HT-29 (cell line): ENCODE results near the gene MXI1. TPM values are rescaled to one million over a fixed set of nuclear protein-coding genes. Genes with fewer than 3 reads are reported as not detected.

Source experiments
- DNase-seq: peaks from one replicate; pipeline ENCODE4 v3.0.0-alpha.2; 2015; ENCODE audit warnings: low spot score
- total RNA-seq: library from RNA; depleted of rRNA; stranded (reverse); fragments of >200 nt; shearing (Covaris generic); gene quantifications from 2 replicates; pipeline ENCODE4 v1.2.3, GENCODE V29; 2014; rRNA removed

The MXI1 gene
- 18.1 and 19.8 TPM in 2 replicates for total RNA-seq

- peak; percentile 79 for DNase-seq
These were observed at the start of gene MXI1 for GRCh38 chr10:110207011-110207804. Gene MXI1 (plus strand): TSS chr10:110207605. CDS start chr10:110207809, 204 bp downstream.

DNA sequence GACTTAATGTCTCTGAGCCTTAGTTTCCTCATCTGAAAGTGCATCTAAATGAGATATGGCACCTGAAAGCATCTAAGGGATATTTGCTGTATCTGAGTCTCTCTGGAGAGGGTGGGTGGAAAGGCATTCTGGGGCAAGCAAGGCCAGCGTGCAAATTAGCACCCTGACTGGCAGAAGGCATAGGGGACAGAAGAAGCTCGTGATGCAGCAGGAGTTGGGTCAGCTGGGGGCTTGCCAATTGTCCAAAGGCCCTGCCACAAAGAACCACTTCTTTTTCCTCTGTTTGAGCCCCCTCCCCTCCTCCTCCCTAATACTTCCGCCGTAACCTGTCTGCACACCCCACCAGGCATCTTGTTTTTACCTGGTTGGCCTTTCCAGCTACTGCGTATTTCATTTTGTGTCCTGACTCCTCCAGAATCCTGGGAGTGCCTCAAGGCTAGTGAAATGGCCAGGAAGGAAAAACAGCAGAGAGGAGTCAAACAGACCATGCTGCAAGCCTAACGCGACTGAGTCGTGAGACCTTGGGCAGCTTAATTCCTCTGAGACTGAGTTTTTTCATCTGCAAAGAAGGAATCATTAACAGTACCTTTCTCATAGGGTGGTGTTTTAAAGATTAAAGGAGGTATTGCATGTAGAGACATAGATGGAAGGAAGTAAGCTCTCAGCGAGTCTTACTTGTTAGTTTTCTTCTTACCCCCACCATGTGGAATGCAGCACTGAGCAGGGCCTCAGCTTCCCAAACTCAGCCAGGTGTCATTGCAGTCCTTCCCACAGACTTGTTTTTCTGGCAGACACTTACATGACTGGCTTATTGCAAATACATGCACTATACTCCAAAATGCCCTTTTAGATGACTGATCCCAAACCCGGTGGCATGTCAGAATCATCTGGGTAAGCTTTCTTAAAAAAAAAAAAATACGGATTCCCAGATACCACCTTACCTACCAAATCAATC, 49.1 kb upstream of the MXI1 start:
- DNase-seq, result no peak

GRCh38 chr10:110160081-110160480, 47.3 kb upstream of the MXI1 start:
- DNase-seq, result no peak

GRCh38 chr10:110160522-110160921, 46.9 kb upstream of the MXI1 start:
- no peak for DNase-seq

GRCh38 chr10:110162741-110163145, 44.7 kb upstream of the MXI1 start:
- peak; percentile 32 for DNase-seq

GRCh38 chr10:110163192-110163773, 44.1 kb upstream of the MXI1 start:
- DNase-seq, result no peak

GRCh38 chr10:110163841-110164240, 43.6 kb upstream of the MXI1 start:
- DNase-seq, result no peak

- no peak for DNase-seq
These were observed 42.2 kb upstream of the MXI1 start for GRCh38 chr10:110165239-110165638.

- no peak for DNase-seq
These were observed 40.3 kb upstream of the MXI1 start for GRCh38 chr10:110167149-110167548.

- peak; percentile 22 for DNase-seq
These were observed 38.6 kb upstream of the MXI1 start for GRCh38 chr10:110168601-110169481.

GRCh38 chr10:110169586-110169985, 37.8 kb upstream of the MXI1 start:
- no peak for DNase-seq

DNA sequence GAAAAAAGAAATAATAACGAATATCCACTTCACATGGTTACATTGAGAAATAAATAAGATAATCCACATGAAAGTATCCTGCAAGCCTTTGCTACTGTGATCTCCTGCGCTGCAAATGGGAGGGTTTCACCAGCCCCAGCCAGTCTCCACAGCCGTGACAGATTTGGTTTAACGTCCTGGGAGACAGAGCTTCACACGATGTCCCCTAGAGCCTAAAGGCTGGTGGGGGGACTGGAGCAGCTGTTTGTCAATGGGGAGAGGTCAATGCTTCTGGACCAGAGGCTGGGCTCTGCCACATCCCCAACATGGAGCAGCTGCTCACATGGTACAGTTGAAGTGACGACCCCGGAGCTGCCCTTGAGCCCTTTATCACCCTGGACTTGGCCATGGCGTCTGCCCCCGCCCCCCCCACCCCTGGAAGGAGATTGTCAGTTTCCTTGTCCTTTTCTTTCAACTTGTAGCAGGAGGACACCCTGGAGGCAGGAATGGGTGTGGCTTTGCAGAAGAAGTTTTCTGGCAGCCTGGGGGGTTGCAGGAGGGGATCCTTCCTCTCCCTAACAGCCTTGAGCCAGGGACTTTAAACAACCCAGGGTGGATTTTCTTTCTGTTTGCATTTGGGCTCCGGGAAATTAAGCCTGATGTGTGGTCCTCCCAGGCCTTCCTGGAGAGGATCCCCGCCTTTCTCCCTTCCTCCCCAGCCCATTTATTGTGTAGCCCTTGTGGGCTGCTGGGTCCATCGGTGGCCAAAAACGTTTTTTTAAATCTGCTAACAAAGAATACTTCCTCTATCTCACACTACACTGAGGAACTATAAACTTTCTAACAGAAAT, 37.0 kb upstream of the MXI1 start:
- no peak for DNase-seq

DNA sequence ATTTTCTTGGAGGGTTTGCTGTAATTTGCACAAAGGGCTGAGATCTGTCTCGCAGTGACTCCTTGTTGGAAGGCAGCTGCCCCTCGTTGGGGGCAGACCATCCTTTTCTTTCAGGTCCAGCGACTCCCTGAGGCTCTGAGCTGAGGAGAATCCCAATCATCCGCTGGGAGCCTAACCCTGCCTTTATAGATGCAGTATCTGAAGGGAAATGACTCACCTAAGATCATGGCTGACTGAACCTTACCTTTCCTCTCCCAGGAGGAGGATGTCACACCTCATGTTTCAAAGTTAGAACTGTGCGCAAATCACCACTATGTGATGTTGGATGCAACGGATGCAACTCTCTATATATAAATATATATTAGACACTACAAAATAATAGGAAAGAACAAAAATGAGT, 36.4 kb upstream of the MXI1 start:
- DNase-seq, result no peak

DNA sequence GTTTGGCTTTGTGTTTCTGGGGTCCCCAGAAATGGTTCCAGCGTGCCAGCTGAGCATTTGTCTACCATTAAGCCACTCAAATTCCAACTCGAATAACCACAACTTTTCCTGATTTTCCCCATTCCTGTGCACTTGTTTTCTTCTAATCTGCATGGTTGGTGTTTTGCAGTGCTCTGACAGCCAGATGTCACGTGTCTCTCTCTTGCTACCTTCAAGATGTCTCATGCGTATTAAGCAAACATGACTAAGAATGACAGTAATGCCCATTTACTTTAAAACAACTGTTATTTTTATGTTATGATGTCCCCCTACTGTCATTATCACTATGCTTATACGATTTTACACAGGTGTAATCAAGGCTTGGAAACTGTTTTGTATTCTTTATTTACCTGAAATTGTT, 35.2 kb upstream of the MXI1 start:
- DNase-seq, result no peak

GRCh38 chr10:110174201-110174600, 33.2 kb upstream of the MXI1 start:
- no peak for DNase-seq

DNA sequence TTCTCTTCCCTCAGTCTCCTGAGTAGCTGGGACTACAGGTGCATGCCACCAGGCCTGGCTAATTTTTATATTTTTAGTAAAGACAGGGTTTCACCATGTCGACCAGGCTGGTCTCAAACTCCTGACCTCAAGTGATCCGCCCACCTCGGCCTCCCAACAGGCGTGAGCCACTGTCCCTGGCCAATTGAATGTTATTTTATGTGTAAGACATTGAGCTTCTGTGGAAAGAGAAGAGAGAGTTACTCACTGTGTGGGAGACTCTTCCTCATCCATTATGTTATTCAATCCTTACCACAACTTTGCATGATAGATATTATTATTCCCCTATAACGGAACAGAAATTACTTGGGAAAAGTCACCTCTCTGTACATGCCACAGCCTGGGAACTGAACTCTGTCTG, 32.6 kb upstream of the MXI1 start:
- DNase-seq, result no peak

GRCh38 chr10:110175406-110175805, 32.0 kb upstream of the MXI1 start:
- no peak for DNase-seq

DNA sequence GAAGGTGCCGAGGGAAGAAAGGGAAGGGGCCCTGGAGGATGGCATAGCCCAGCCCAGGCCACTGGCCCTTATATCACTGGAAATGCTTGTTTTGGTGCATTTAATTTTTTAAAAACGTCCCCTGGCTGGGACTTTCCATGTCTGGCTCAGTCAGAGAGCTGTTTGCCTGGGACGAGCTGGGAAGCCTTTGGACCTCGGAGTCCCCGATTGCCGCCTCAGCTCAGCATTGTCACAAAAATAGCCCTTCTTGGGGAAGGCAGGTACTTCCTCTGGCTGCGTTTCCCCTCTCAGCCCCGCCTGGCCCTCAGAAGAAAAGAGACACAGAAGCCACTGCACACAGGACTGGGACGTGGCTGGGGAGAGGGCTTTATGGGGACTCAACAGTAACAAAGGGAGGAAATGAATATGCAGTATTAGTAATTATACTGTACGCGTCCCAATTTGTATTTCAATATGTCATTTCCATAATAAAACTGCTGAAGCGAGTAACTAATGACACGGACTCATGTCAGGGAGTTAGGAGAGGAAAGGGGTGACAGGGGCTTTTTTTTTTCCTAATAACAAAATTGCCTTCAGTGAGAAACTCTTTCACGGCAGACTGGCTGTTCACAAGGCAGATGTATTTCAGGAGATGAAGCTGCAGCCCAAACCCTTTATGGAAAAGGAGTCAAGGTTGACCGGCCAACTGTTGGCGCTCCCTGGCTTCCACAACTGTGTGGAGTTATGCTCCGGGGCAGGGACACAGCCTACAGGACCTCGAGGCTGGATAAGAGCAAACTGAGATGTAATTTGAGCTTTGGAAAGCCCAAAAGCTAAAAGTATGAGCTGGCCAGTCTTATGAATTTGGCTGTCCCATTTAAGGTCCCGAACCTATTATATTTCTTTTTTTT, 31.0 kb upstream of the MXI1 start:
- no peak for DNase-seq

DNA sequence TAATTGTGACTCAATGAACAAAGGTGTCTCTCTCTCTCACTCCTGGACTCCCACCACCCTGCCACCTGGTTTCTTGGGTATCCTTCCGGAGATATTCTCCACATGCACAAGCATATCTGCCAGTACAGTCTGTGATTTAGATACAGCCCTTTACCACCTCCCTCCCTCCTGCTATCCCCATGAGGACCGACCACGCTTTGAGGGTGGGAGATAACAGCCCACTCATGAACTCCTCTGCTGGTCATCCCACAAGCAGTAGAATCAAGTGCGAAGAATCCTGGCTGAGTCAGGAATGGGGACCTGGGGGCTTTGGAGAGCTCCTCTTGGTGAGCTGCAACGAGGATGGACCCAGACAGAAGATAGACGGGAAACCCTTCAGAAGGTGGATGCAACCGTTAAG, 28.2 kb upstream of the MXI1 start:
- DNase-seq, result no peak
